GM23338 (cell line): ENCODE measurements around the gene N4BP2L1. TPM values are rescaled to one million over a fixed set of nuclear protein-coding genes. Genes with fewer than 3 reads are reported as not detected.

ENCODE experiments used
- ATAC-seq: fragments of 200-7000 bp; cut with Tn5 transposase; 3 replicates; pipeline ENCODE4 v1.9.1; 2020
- DNase-seq: peaks from one replicate; pipeline ENCODE4 v3.0.0-alpha.2; 2015; ENCODE audit warnings: low spot score
- H2AFZ ChIP-seq: fragments of 200-600 bp; sonication (generic); 2 replicates; pipeline ENCODE4 v1.8.0; 2016; ENCODE audit warnings: antibody characterized with exemption, mild to moderate bottlenecking, moderate library complexity
- H3F3A ChIP-seq: fragments of 200-600 bp; sonication (generic); replicated peaks from 2 replicates; pipeline ENCODE4 v1.8.0; 2017; ENCODE audit warnings: antibody characterized with exemption, mixed run types, low read depth
- H3K27ac ChIP-seq: fragments of 200-600 bp; sonication (generic); 2 replicates; pipeline ENCODE4 v1.6.1; 2016; ENCODE audit warnings: low read depth
- H3K27me3 ChIP-seq: fragments of 200-600 bp; sonication (generic); 2 replicates; pipeline ENCODE4 v1.8.0; 2016; ENCODE audit warnings: mild to moderate bottlenecking, mixed run types, moderate library complexity; ENCODE audit not compliant: insufficient read depth
- H3K36me3 ChIP-seq: fragments of 200-600 bp; sonication (generic); 2 replicates; pipeline ENCODE4 v1.8.0; 2016; ENCODE audit warnings: mild to moderate bottlenecking; ENCODE audit not compliant: insufficient read depth
- H3K4me1 ChIP-seq: fragments of 200-600 bp; sonication (generic); 2 replicates; pipeline ENCODE4 v1.8.0; 2016; ENCODE audit warnings: mild to moderate bottlenecking, moderate library complexity; ENCODE audit not compliant: insufficient read depth
- H3K4me2 ChIP-seq: fragments of 200-600 bp; sonication (generic); 2 replicates; pipeline ENCODE4 v1.7.1; 2017; ENCODE audit warnings: mixed run types
- H3K4me3 ChIP-seq: fragments of 200-600 bp; sonication (generic); 2 replicates; pipeline ENCODE4 v1.6.1; 2016; ENCODE audit warnings: mixed run types
- H3K79me2 ChIP-seq: fragments of 200-600 bp; sonication (generic); replicated peaks from 2 replicates; pipeline ENCODE4 v1.8.0; 2017; ENCODE audit warnings: mild to moderate bottlenecking; ENCODE audit not compliant: insufficient read depth
- H3K9me2 ChIP-seq: fragments of 200-600 bp; sonication (generic); 2 replicates; pipeline ENCODE4 v1.8.0; 2017; ENCODE audit not compliant: insufficient read depth
- H4K20me1 ChIP-seq: fragments of 200-600 bp; sonication (generic); replicated peaks from 2 replicates; pipeline ENCODE4 v1.8.0; 2017; ENCODE audit warnings: mild to moderate bottlenecking; ENCODE audit not compliant: insufficient read depth
- H3K27ac Mint-ChIP-seq: 2 replicates; pipeline ENCODE4 v1.8.0; 2020; ENCODE audit warnings: inconsistent platforms, mild to moderate bottlenecking, moderate library complexity, mixed read lengths
- H3K27me3 Mint-ChIP-seq: 3 replicates; pipeline ENCODE4 v1.8.0; 2022; ENCODE audit warnings: low read depth, mild to moderate bottlenecking, moderate library complexity, mixed read lengths, inconsistent platforms; ENCODE audit not compliant: insufficient read depth, poor library complexity
- H3K36me3 Mint-ChIP-seq: 3 replicates; pipeline ENCODE4 v1.8.0; 2021; ENCODE audit warnings: low read depth, mild to moderate bottlenecking, inconsistent platforms, moderate library complexity, mixed read lengths
- H3K4me1 Mint-ChIP-seq: 3 replicates; pipeline ENCODE4 v1.8.0; 2020; ENCODE audit warnings: mild to moderate bottlenecking, inconsistent platforms, mixed read lengths
- H3K4me3 Mint-ChIP-seq: 3 replicates; pipeline ENCODE4 v1.8.0; 2021; ENCODE audit warnings: moderate library complexity, mild to moderate bottlenecking, inconsistent platforms, mixed read lengths
- H3K9me3 Mint-ChIP-seq: 3 replicates; pipeline ENCODE4 v1.8.0; 2020; ENCODE audit warnings: moderate library complexity, mild to moderate bottlenecking, inconsistent platforms, mixed read lengths
- CREB1 ChIP-seq: fragments of 250-450 bp; sonication (Bioruptor Pico); IDR thresholded peaks from 2 replicates; pipeline ENCODE4 v1.5.0; 2020; ENCODE audit warnings: low read depth, mild to moderate bottlenecking, moderate library complexity
- CTCF ChIP-seq, 2 experiments: fragments of 200-600 bp in 1 of 2; sonication (generic) in 1 of 2; conservative IDR thresholded peaks; 2 replicates each; pipeline versions ENCODE4 v1.5.1 to v1.6.1; 2016 to 2017; ENCODE audit warnings: antibody characterized with exemption in 2 of 2, low read depth in 2 of 2, mild to moderate bottlenecking in 2 of 2, moderate library complexity in 1 of 2
- ETS1 ChIP-seq: IDR thresholded peaks from 2 replicates; pipeline ENCODE4 v1.6.1; 2016; ENCODE audit warnings: antibody characterized with exemption
- EZH2 ChIP-seq: fragments of 200-600 bp; sonication (generic); IDR thresholded peaks from one replicate; pipeline ENCODE4 v1.8.0; 2017; ENCODE audit warnings: antibody characterized with exemption, mild to moderate bottlenecking, low read depth; ENCODE audit not compliant: unreplicated experiment
- EZH2phosphoT487 ChIP-seq: fragments of 200-600 bp; sonication (generic); IDR thresholded peaks from one replicate; pipeline ENCODE4 v1.8.1; 2018; ENCODE audit warnings: antibody characterized with exemption; ENCODE audit not compliant: unreplicated experiment
- JUNB ChIP-seq: IDR thresholded peaks from one replicate; pipeline ENCODE4 v1.6.1; 2016; ENCODE audit warnings: antibody characterized with exemption; ENCODE audit not compliant: unreplicated experiment
- NANOG ChIP-seq: IDR thresholded peaks from 2 replicates; pipeline ENCODE4 v1.6.1; 2016; ENCODE audit warnings: antibody characterized with exemption, borderline replicate concordance
- POLR2AphosphoS5 ChIP-seq: IDR thresholded peaks from 2 replicates; pipeline ENCODE4 v1.6.1; 2016; ENCODE audit warnings: antibody characterized with exemption, low read depth
- REST ChIP-seq: IDR thresholded peaks from one replicate; pipeline ENCODE4 v1.6.1; 2018; ENCODE audit warnings: antibody characterized with exemption; ENCODE audit not compliant: unreplicated experiment
- STAT1 ChIP-seq: IDR thresholded peaks from one replicate; pipeline ENCODE4 v1.6.1; 2016; ENCODE audit warnings: antibody characterized with exemption; ENCODE audit not compliant: unreplicated experiment
- ZNF114 ChIP-seq: fragments of 250-450 bp; sonication (Bioruptor Pico); IDR thresholded peaks from 2 replicates; pipeline ENCODE4 v1.5.0; 2020; ENCODE audit warnings: mild to moderate bottlenecking, moderate library complexity
- ZNF331 ChIP-seq: fragments of 250-450 bp; sonication (Bioruptor Pico); IDR thresholded peaks from 2 replicates; pipeline ENCODE4 v1.5.0; 2020; ENCODE audit warnings: low read depth, mild to moderate bottlenecking, moderate library complexity
- ZNF462 ChIP-seq: fragments of 250-450 bp; sonication (Bioruptor Pico); IDR thresholded peaks from 2 replicates; pipeline ENCODE4 v1.5.0; 2020; ENCODE audit warnings: mild to moderate bottlenecking, moderate library complexity
- polyA plus RNA-seq: library from polyadenylated mRNA; unstranded; fragments of >200 nt; fragmentation: Nextera tagmentation; extraction: Ambion mirVana; gene quantifications from 2 replicates; pipeline ENCODE4 v1.2.1, GENCODE V29; 2016
- total RNA-seq: library from RNA; depleted of rRNA; stranded (reverse); fragments of >200 nt; shearing (Covaris generic); gene quantifications from 2 replicates; pipeline ENCODE4 v1.2.3, GENCODE V29; 2014

N4BP2L1 gene
- total and polyA plus RNA-seq, 2 experiments from 2014 or later: 3.3 to 4.1 TPM

GRCh38 chr13:32413284-32413683 is 14.6 kb downstream of the N4BP2L1 start:
- H3K4me3 ChIP-seq: no peak overlapping the region
- no peak overlapping the region for H3K27ac Mint-ChIP-seq
- H3K9me3 Mint-ChIP-seq: peaks cover 11% of the 10 kb centered on the region
- H3K36me3 Mint-ChIP-seq: peaks cover 10% of the 10 kb centered on the region
- no peak for DNase-seq
- H3K4me2 ChIP-seq: no peak overlapping the region
- TF ChIP-seq EZH2phosphoT487: no peak
- TF ChIP-seq STAT1: no peak
- TF ChIP-seq JUNB: no peak
- no peak for TF ChIP-seq ZNF331 (CRISPR knock-in tag)
- no peak for TF ChIP-seq REST
- TF ChIP-seq EZH2: no peak
- TF ChIP-seq CREB1 (CRISPR knock-in tag): no peak
- no peak for TF ChIP-seq ETS1
- no peak for TF ChIP-seq ZNF114 (CRISPR knock-in tag)
- TF ChIP-seq POLR2AphosphoS5: no peak
- no peak for TF ChIP-seq ZNF462 (CRISPR knock-in tag)
- TF ChIP-seq CTCF (conservative IDR thresholded peaks at IDR 0.05; ENCODE audit: low read depth in 2 of 2): no peak
- TF ChIP-seq NANOG: no peak
- no peaks in the 10 kb centered on the region for H3K79me2 ChIP-seq
- no peaks in the 10 kb centered on the region for H3F3A ChIP-seq
- H3K4me1 Mint-ChIP-seq: peaks cover 22% of the 10 kb centered on the region
- H3K4me1 ChIP-seq: peaks cover 17% of the 10 kb centered on the region
- H3K36me3 ChIP-seq: no peaks in the 10 kb centered on the region
- peaks cover 5% of the 10 kb centered on the region; the same call in 1 of the 2 replicates for H3K27me3 ChIP-seq
- no peak overlapping the region for H3K4me3 Mint-ChIP-seq
- H2AFZ ChIP-seq: no peak overlapping the region
- H3K27me3 Mint-ChIP-seq: peaks cover 11% of the 10 kb centered on the region
- no peaks in the 10 kb centered on the region for H4K20me1 ChIP-seq
- 0 out of 2 replicates have a peak, but pooled peaks cover 4% of the 10 kb centered on the region for H3K9me2 ChIP-seq
- no peak for ATAC-seq
- no peak overlapping the region for H3K27ac ChIP-seq
